Hypothalamus (tissue), 51 donors: ENCODE data around the gene SLAMF1.
"Not testable (repeated sequence)": the region's sequence is repeated elsewhere in the genome, so short reads cannot be mapped to it uniquely, and the experiment has no call there.

Experiments used
- DNase-seq, 51 donors: peaks; one replicate each; lab custom pipeline; 2025; lab: John Stamatoyannopoulos, UW

SLAMF1 gene

GRCh38 chr1:160646711-160647328, at the start of gene SLAMF1:
Gene SLAMF1, minus strand, starts transcription at chr1:160647044. Its CDS starts 99 bp downstream, at chr1:160646945.
- DNase-seq, result no peak

GRCh38 chr1:160692390-160692789, 45.5 kb upstream of the SLAMF1 start:
- DNase-seq, result not testable (repeated sequence)

- no peak for DNase-seq
Measured at GRCh38 chr1:160685266-160685665, 38.4 kb upstream of the SLAMF1 start.

- no peak for DNase-seq
Measured at GRCh38 chr1:160682983-160683865, 36.4 kb upstream of the SLAMF1 start.

GRCh38 chr1:160681891-160682140, 35.0 kb upstream of the SLAMF1 start:
- no peak for DNase-seq

GRCh38 chr1:160681066-160681890, 34.4 kb upstream of the SLAMF1 start:
- DNase-seq, result peak in 12 of 51 donors; percentile 1 to 31 (median 10)

GRCh38 chr1:160680399-160680798, 33.6 kb upstream of the SLAMF1 start:
- DNase-seq, result no peak

- no peak for DNase-seq
Measured at GRCh38 chr1:160679893-160680292, 33.0 kb upstream of the SLAMF1 start.

GRCh38 chr1:160676869-160677597, 30.2 kb upstream of the SLAMF1 start:
- no peak for DNase-seq

GRCh38 chr1:160675641-160676410, 29.0 kb upstream of the SLAMF1 start:
- DNase-seq, result peak in 34 of 51 donors; percentile 0 to 63 (median 20)

GRCh38 chr1:160674415-160674814, 27.6 kb upstream of the SLAMF1 start:
- DNase-seq, result no peak

- no peak for DNase-seq
Measured at GRCh38 chr1:160672789-160673695, 26.2 kb upstream of the SLAMF1 start.

- no peak for DNase-seq
Measured at GRCh38 chr1:160671603-160672517, 25.0 kb upstream of the SLAMF1 start.

GRCh38 chr1:160670701-160671100, 23.9 kb upstream of the SLAMF1 start:
- DNase-seq, result no peak

- DNase-seq, result no peak
Measured at GRCh38 chr1:160669802-160670201, 23.0 kb upstream of the SLAMF1 start.

GRCh38 chr1:160669276-160669675, 22.4 kb upstream of the SLAMF1 start:
- DNase-seq, result no peak

- DNase-seq, result no peak
Measured at GRCh38 chr1:160667896-160668295, 21.1 kb upstream of the SLAMF1 start.

- DNase-seq, result no peak
Measured at GRCh38 chr1:160666079-160666442, 19.2 kb upstream of the SLAMF1 start.
